GM10847 (cell line): ENCODE measurements around the gene BOD1.

Experiments used
- POLR2A ChIP-seq: IDR thresholded peaks from 2 replicates; pipeline ENCODE4 v1.6.1; 2011; ENCODE audit not compliant: insufficient read length; ENCODE audit errors: extremely low read depth

Gene BOD1

GRCh38 chr5:173574983-173575382 is 41.5 kb downstream of the BOD1 start:
- TF ChIP-seq POLR2A: no peak

- no peak for TF ChIP-seq POLR2A
Measured at GRCh38 chr5:173573126-173573960, 43.1 kb downstream of the BOD1 start.

GRCh38 chr5:173572431-173573125 is 43.9 kb downstream of the BOD1 start:
- TF ChIP-seq POLR2A: no peak

- TF ChIP-seq POLR2A: no peak
Measured at GRCh38 chr5:173570321-173571090, 45.9 kb downstream of the BOD1 start.

GRCh38 chr5:173568703-173569102 is 47.7 kb downstream of the BOD1 start:
- TF ChIP-seq POLR2A: no peak

- TF ChIP-seq POLR2A: no peak
Measured at GRCh38 chr5:173568128-173568527, 48.3 kb downstream of the BOD1 start.

- no peak for TF ChIP-seq POLR2A
Measured at GRCh38 chr5:173567548-173567947, 48.9 kb downstream of the BOD1 start.

- TF ChIP-seq POLR2A: no peak
Measured at GRCh38 chr5:173565491-173566072, 50.9 kb downstream of the BOD1 start.

GRCh38 chr5:173564106-173564505 is 52.3 kb downstream of the BOD1 start:
- TF ChIP-seq POLR2A: no peak

GRCh38 chr5:173563246-173563645 is 53.2 kb downstream of the BOD1 start:
- TF ChIP-seq POLR2A: no peak

GRCh38 chr5:173562451-173562850 is 54.0 kb downstream of the BOD1 start:
- TF ChIP-seq POLR2A: no peak
